Stimulated activated CD8-positive, alpha-beta memory T cell treated with anti-CD3 and anti-CD28 coated beads, Interleukin-15, amount 100 ng/mL, for 48 hours (primary cell): ENCODE data around the gene ROR2.

Experiments
- DNase-seq, 2 donors: peaks; one replicate each; pipeline ENCODE4 v3.0.0-alpha.2; 2020; ENCODE audit warnings: low read depth in 2 of 2

Gene ROR2

GRCh38 chr9:91720751-91721705 lies 229.0 kb downstream of the ROR2 start:
- DNase-seq, result no peak

- DNase-seq, result no peak
Measured at GRCh38 chr9:91720313-91720712, 229.7 kb downstream of the ROR2 start.

GRCh38 chr9:91718071-91718470 lies 232.0 kb downstream of the ROR2 start:
- no peak for DNase-seq

GRCh38 chr9:91716815-91717214 lies 233.2 kb downstream of the ROR2 start:
- no peak for DNase-seq

GRCh38 chr9:91716239-91716638 lies 233.8 kb downstream of the ROR2 start:
- no peak for DNase-seq

GRCh38 chr9:91714874-91715615 lies 235.0 kb downstream of the ROR2 start:
- DNase-seq, result no peak

GRCh38 chr9:91714020-91714806 lies 235.8 kb downstream of the ROR2 start:
- peak; percentile 16 to 33 for DNase-seq

GRCh38 chr9:91712811-91713210 lies 237.2 kb downstream of the ROR2 start:
- no peak for DNase-seq

- DNase-seq, result peak; percentile 61 to 67
Measured at GRCh38 chr9:91711755-91712601, 238.1 kb downstream of the ROR2 start.

GRCh38 chr9:91710158-91710557 lies 239.9 kb downstream of the ROR2 start:
- no peak for DNase-seq

- DNase-seq, result no peak
Measured at GRCh38 chr9:91705386-91705785, 244.6 kb downstream of the ROR2 start.

GRCh38 chr9:91700475-91700874 lies 249.6 kb downstream of the ROR2 start:
- DNase-seq, result no peak

- no peak for DNase-seq
Measured at GRCh38 chr9:91698266-91698665, 251.8 kb downstream of the ROR2 start.

- DNase-seq, result no peak
Measured at GRCh38 chr9:91697201-91697600, 252.8 kb downstream of the ROR2 start.

GRCh38 chr9:91694081-91694870 lies 255.8 kb downstream of the ROR2 start:
- no peak for DNase-seq

- no peak for DNase-seq
Measured at GRCh38 chr9:91693226-91693625, 256.8 kb downstream of the ROR2 start.

GRCh38 chr9:91690540-91691249 lies 259.3 kb downstream of the ROR2 start:
- no peak for DNase-seq

GRCh38 chr9:91689006-91689405 lies 261.0 kb downstream of the ROR2 start:
- no peak for DNase-seq

- no peak for DNase-seq
Measured at GRCh38 chr9:91683269-91683668, 266.8 kb downstream of the ROR2 start.

- no peak for DNase-seq
Measured at GRCh38 chr9:91682806-91683205, 267.2 kb downstream of the ROR2 start.
